Transverse colon (tissue), 4 donors: ENCODE measurements around the gene LDHAL6B.

Source experiments
- EP300 ChIP-seq: sonication (generic); formaldehyde crosslinking; IDR thresholded peaks from one replicate; pipeline ENCODE4 v1.6.1; 2017; ENCODE audit warnings: antibody characterized with exemption, low read depth
- POLR2A ChIP-seq: fragments of 450-650 bp; IDR thresholded peaks from one replicate; pipeline ENCODE4 v1.6.1; 2016; ENCODE audit warnings: antibody characterized with exemption, mild to moderate bottlenecking, moderate library complexity
- POLR2AphosphoS5 ChIP-seq, 3 donors: sonication (generic); formaldehyde crosslinking; IDR thresholded peaks; one replicate each; pipeline ENCODE4 v1.6.1; 2016; ENCODE audit warnings: antibody characterized with exemption in 3 of 3
- TF ChIP-seq, protein P1 (sequence below), 5 experiments: fragments of 200-600 bp in 3 of 5; fragments of 450-650 bp in 2 of 5; sonication (generic) in 3 of 5; IDR thresholded peaks; 1 replicate in 2 of 5; 2 replicates in 3 of 5; pipeline ENCODE4 v1.5.1; 2016 to 2017; ENCODE audit warnings: antibody characterized with exemption in 5 of 5, inconsistent platforms in 3 of 5, mild to moderate bottlenecking in 2 of 5, moderate library complexity in 1 of 5

- TF ChIP-seq, protein P1, sequence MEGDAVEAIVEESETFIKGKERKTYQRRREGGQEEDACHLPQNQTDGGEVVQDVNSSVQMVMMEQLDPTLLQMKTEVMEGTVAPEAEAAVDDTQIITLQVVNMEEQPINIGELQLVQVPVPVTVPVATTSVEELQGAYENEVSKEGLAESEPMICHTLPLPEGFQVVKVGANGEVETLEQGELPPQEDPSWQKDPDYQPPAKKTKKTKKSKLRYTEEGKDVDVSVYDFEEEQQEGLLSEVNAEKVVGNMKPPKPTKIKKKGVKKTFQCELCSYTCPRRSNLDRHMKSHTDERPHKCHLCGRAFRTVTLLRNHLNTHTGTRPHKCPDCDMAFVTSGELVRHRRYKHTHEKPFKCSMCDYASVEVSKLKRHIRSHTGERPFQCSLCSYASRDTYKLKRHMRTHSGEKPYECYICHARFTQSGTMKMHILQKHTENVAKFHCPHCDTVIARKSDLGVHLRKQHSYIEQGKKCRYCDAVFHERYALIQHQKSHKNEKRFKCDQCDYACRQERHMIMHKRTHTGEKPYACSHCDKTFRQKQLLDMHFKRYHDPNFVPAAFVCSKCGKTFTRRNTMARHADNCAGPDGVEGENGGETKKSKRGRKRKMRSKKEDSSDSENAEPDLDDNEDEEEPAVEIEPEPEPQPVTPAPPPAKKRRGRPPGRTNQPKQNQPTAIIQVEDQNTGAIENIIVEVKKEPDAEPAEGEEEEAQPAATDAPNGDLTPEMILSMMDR (IDR thresholded peaks at IDR 0.05), result no peak
- TF ChIP-seq POLR2AphosphoS5 (IDR thresholded peaks at IDR 0.05), result peak in 2 of 3 donors; percentile 22 to 37
- no peak for TF ChIP-seq POLR2A
- TF ChIP-seq EP300, result no peak
Observed at GRCh38 chr15:59190291-59190690, 16.4 kb upstream of the LDHAL6B start.
